ENCODE data around the gene TTLL9.

Gene TTLL9

DNA sequence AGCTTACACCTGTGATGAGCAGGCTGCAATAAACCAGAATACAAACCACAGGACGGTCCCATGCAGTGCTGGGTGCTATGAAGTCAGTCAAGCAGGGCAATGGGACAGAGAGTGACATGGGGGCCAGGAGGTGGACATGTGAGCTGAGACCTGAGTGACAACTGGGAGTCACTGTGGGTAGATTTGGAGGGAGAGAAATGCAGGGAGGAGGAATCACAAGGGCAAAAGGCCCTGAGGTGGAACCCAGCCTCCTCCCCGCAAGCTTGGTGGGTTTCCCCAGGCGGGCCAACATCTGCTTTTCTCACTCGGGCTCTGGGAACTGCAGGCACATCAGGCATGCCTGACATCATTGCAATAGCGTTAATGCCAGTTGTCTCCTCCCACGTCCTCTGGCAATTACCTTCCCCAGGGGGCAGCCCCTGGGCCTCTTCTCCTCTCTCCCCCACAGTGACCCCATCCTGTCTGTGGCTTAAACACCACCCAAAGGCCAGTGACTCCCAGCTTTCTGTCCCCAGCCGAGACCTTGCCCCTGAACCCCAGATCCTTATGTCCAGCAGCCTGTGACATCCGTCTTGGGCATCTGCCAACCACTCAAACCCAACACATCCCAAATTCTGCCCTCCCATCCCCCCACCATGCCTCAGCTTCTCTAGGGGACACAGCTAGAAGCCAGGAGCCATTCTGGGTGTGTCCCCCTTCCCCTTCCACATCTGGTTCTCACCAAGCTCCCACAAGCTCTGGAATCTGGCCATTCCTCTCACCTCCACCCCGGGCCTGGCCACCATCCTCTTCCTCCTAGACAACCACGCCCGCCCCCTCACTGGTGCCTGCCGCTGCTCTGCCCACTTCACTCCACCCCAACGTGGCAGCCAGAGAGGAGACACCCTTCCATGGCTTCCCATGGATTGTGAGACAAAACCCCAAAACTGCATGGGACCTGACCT, 53.2 kb downstream of the TTLL9 start:
- Histone ChIP-seq H4K20me1 (ENCODE audit: insufficient read depth) (no peaks in the 10 kb centered on the region), H3K4me3 (IDR thresholded peaks at IDR 0.05; ENCODE audit: insufficient read depth, low read depth, low read length) (no peak overlapping the region), H3K4me1 (ENCODE audit: low read depth, poor library complexity, severe bottlenecking) (no peaks in the 10 kb centered on the region), H3K9ac (no peak overlapping the region), H3K27ac (no peak overlapping the region), H3K4me2 (no peak overlapping the region), H3K79me2 (ENCODE audit: insufficient read depth, low read depth) (no peaks in the 10 kb centered on the region), H3K27me3 (ENCODE audit: insufficient read depth, low read depth) (peaks cover 10% of the 10 kb centered on the region; the same call in 1 of the 2 replicates), H3K36me3 (ENCODE audit: insufficient read depth) (no peaks in the 10 kb centered on the region), H2AFZ (ENCODE audit: low read depth) (no peak overlapping the region)
- TF ChIP-seq CTCF (conservative IDR thresholded peaks at IDR 0.05; ENCODE audit: low read depth, low read length): no peak

DNA sequence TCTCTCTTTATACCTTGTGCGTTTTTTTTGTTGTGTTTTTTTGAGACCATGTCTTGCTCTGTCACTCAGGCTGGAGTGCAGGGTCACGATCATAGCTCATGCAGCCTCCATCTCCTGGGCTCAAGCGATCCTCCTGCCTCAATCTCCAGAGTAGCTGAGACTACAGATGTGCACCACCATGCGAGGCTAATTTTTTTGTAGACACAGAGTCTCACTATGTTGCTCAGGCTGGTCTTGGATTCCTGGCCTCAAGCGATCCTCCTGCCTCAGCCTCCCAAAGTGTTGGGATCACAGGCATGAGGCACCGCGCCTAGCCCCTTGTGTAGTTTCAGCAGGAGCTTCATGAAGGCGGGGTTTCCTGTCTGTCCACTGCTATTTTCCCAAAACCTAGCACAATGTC, 54.1 kb downstream of the TTLL9 start:
- H3K79me2 ChIP-seq (ENCODE audit: insufficient read depth, low read depth): no peaks in the 10 kb centered on the region
- no peak overlapping the region for H3K9ac ChIP-seq
- H3K27ac ChIP-seq: no peak overlapping the region
- no peak overlapping the region for H3K4me2 ChIP-seq
- no peaks in the 10 kb centered on the region for H4K20me1 ChIP-seq (ENCODE audit: insufficient read depth)
- H3K4me3 ChIP-seq (IDR thresholded peaks at IDR 0.05; ENCODE audit: insufficient read depth, low read depth, low read length): no peak overlapping the region
- H3K27me3 ChIP-seq (ENCODE audit: insufficient read depth, low read depth): peaks cover 10% of the 10 kb centered on the region; the same call in 1 of the 2 replicates
- H2AFZ ChIP-seq (ENCODE audit: low read depth): no peak overlapping the region
- no peak for TF ChIP-seq CTCF (conservative IDR thresholded peaks at IDR 0.05; ENCODE audit: low read depth, low read length)
- H3K36me3 ChIP-seq (ENCODE audit: insufficient read depth): no peaks in the 10 kb centered on the region
- H3K4me1 ChIP-seq (ENCODE audit: low read depth, poor library complexity, severe bottlenecking): no peaks in the 10 kb centered on the region

DNA sequence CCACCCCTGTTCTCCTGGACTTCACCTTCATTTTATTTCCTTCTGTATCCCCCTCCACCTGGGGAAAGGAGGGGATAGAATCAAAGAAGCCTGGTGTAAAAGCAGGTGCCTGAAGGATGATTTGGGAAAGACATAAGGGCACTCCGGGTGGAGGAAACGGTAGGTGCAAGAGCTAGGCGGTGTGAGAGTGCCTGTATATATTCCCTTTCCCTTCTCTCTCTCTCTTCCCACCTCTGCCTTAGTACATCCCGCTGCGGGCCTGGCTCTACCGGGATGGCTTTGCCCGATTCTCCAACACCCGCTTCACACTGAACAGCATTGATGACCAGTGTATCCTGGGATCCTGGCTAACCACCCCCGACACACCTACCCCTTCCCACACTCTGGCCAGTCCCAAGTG, 55.2 kb downstream of the TTLL9 start:
- H3K27me3 ChIP-seq (ENCODE audit: insufficient read depth, low read depth): peaks cover 10% of the 10 kb centered on the region; the same call in 1 of the 2 replicates
- H2AFZ ChIP-seq (ENCODE audit: low read depth): no peak overlapping the region
- no peak for TF ChIP-seq CTCF (conservative IDR thresholded peaks at IDR 0.05; ENCODE audit: low read depth, low read length)
- H3K4me2 ChIP-seq: no peak overlapping the region
- no peaks in the 10 kb centered on the region for H3K36me3 ChIP-seq (ENCODE audit: insufficient read depth)
- no peak overlapping the region for H3K9ac ChIP-seq
- no peak overlapping the region for H3K4me3 ChIP-seq (IDR thresholded peaks at IDR 0.05; ENCODE audit: insufficient read depth, low read depth, low read length)
- no peaks in the 10 kb centered on the region for H3K79me2 ChIP-seq (ENCODE audit: insufficient read depth, low read depth)
- no peaks in the 10 kb centered on the region for H4K20me1 ChIP-seq (ENCODE audit: insufficient read depth)
- H3K4me1 ChIP-seq (ENCODE audit: low read depth, poor library complexity, severe bottlenecking): no peaks in the 10 kb centered on the region
- H3K27ac ChIP-seq: no peak overlapping the region

DNA sequence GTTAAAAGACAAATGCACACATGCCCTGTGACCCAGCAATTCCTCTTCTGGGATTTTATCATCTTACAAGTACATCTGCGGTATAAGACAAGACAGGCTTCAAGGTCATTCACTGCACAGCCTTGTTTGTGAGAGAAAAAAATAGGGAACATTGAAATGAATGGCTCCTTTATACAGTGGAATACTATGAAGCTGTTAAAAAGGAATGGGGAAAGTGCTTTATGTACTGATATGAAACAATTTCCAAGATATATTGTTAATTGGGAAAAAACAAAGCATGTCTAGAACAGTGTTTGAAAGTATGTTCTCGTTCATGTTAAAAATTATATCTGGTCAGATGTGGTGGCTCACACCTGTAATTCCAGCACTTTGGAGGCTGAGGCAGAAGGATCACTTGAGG, 56.1 kb downstream of the TTLL9 start:
- Histone ChIP-seq H4K20me1 (ENCODE audit: insufficient read depth) (no peaks in the 10 kb centered on the region), H3K4me3 (IDR thresholded peaks at IDR 0.05; ENCODE audit: insufficient read depth, low read depth, low read length) (no peak overlapping the region)

More for the DNA sequence above, 56.1 kb downstream of the TTLL9 start:
- H3K27me3 ChIP-seq (ENCODE audit: insufficient read depth, low read depth): peaks cover 10% of the 10 kb centered on the region; the same call in 1 of the 2 replicates
- no peak overlapping the region for H3K27ac ChIP-seq
- TF ChIP-seq CTCF (conservative IDR thresholded peaks at IDR 0.05; ENCODE audit: low read depth, low read length): no peak
- no peaks in the 10 kb centered on the region for H3K79me2 ChIP-seq (ENCODE audit: insufficient read depth, low read depth)
- no peaks in the 10 kb centered on the region for H3K4me1 ChIP-seq (ENCODE audit: low read depth, poor library complexity, severe bottlenecking)
- H2AFZ ChIP-seq (ENCODE audit: low read depth): no peak overlapping the region
- H3K4me2 ChIP-seq: no peak overlapping the region
- H3K36me3 ChIP-seq (ENCODE audit: insufficient read depth): no peaks in the 10 kb centered on the region
- no peak overlapping the region for H3K9ac ChIP-seq

Measured in KMS-11 (cell line).